B cell (primary cell): ENCODE results near the gene NOTCH4.

Source experiments
- CTCF ChIP-seq: fragments of 200-600 bp; IDR thresholded peaks from one replicate; pipeline ENCODE4 v1.8.0; 2022; ENCODE audit warnings: antibody characterized with exemption, mild to moderate bottlenecking
- EZH2 ChIP-seq: IDR thresholded peaks from 2 replicates; pipeline ENCODE4 v1.6.1; 2012; ENCODE audit warnings: borderline replicate concordance, low read depth, mild to moderate bottlenecking, moderate library complexity, low read length; ENCODE audit not compliant: insufficient read depth, poor library complexity, severe bottlenecking

GRCh38 chr6:32252331-32253009, 28.6 kb upstream of the NOTCH4 start:
- TF ChIP-seq CTCF (no peak), EZH2 (no peak)
